Astrocyte of the cerebellum (primary cell): ENCODE measurements around the gene TMSB4X.

Source experiments
- DNase-seq: peaks from one replicate; pipeline ENCODE4 v3.0.0-alpha.2; 2011; ENCODE audit warnings: low read depth
- H3K4me3 ChIP-seq: 2 replicates; pipeline ENCODE4 v1.5.1; 2011; ENCODE audit warnings: mild to moderate bottlenecking, low read depth, low read length, moderate library complexity
- CTCF ChIP-seq: IDR thresholded peaks from 2 replicates; pipeline ENCODE4 v1.5.1; 2012; ENCODE audit warnings: low read length, low read depth, moderate library complexity, mild to moderate bottlenecking; ENCODE audit errors: missing control alignments
- in situ Hi-C: cut with HindIII; loops from 2 replicates; pipeline ENCODE4 v1.10.0; 2017; ENCODE audit warnings: low sequenced_read_pairs

Gene TMSB4X

GRCh38 chrX:12985331-12985730, 10.4 kb downstream of the TMSB4X start:
- no peak for DNase-seq
- in situ Hi-C loops: no loop called here

GRCh38 chrX:12986164-12986779, 11.4 kb downstream of the TMSB4X start:
- TF ChIP-seq CTCF: no peak
- no peak overlapping the region for H3K4me3 ChIP-seq
- DNase-seq: no peak
- in situ Hi-C loops: no loop called here

More at GRCh38 chrX:12985331-12985730, 10.4 kb downstream of the TMSB4X start:
- TF ChIP-seq CTCF: no peak
- H3K4me3 ChIP-seq: no peak overlapping the region

DNA sequence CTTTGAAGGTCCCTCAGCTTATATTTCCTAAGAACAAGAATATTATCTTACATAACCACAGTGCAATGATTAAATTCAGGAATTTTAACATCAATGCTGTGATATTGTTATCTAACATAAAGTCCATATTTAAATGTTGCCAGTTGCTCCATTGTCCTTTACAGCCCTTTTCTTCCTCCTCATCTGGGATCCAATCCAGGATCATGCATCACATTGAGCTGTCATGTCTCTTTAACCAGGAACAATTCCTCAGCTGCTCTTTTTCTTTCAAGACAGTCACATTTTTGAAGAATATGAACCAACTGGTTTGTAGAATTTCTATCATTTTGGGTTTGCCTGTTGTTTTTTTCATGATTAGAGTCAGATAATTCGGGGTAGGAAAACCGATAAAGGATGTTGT, 12.0 kb downstream of the TMSB4X start:
- no peak for DNase-seq
- no peak for TF ChIP-seq CTCF
- H3K4me3 ChIP-seq: no peak overlapping the region
- in situ Hi-C loops: no loop called here

- in situ Hi-C loops: no loop called here
- no peak for DNase-seq
- no peak for TF ChIP-seq CTCF
- no peak overlapping the region for H3K4me3 ChIP-seq
Observed at GRCh38 chrX:12987340-12987739, 12.4 kb downstream of the TMSB4X start.

DNA sequence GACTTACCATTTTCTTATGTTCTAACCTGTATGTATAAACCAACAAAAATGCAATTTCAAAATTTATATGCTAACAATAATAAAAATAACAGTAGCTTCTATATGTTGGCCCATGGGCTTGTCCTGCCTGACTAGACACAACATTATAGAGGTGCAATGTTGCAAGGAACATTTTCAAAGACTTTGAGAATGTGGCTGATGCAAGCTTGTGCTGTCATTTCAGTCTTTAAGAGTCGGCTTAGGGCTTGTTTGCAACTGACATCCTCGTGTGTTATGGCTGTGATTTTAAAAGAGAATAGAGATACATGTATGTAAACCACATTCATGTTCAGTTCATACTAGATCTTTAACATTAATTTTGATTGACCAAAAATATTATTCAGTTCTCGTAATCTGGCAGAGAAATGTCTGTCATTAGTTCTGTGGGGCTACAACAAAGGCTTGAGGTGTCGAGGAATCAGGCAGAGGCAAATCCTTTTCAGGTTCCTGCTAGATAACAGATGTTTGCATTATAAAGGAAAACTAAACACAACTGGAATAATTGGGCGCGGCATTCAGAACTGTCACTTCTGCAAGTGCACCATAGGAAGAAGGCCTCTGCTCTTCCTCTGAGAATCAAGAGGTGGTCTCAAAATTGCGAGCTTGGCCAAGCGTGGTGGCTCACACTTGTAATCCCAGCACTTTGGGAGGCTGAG, 13.1 kb downstream of the TMSB4X start:
- no peak for DNase-seq
- in situ Hi-C loops: no loop called here
- TF ChIP-seq CTCF: no peak
- no peak overlapping the region for H3K4me3 ChIP-seq

DNA sequence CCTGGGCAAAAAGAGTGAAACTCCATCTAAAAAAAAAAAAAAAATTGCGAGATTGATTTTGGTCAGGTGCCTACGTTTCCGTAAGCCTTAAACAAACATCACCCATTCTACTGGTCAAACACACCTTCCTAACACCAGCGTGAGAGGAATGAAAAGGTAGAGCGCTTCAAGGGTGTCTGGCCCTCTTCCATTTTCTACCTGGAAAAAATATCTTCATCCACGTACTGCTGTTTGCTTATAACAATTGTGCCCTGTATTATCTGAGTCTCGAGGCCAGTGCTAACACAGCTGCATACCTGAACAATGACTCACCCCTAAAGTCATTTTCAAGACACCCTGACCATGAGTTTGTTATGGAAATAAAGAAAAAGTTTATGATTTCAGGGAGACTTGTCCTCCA, 13.9 kb downstream of the TMSB4X start:
- no peak for DNase-seq
- in situ Hi-C loops: no loop called here

More for the DNA sequence above, 13.9 kb downstream of the TMSB4X start:
- no peak for TF ChIP-seq CTCF
- no peak overlapping the region for H3K4me3 ChIP-seq
